A673 (cell line): ENCODE results near the gene TGM2.

ENCODE experiments used
- CTCF ChIP-seq: fragments of 300-800, 200-600 bp; sonication (generic); conservative IDR thresholded peaks from 2 replicates; pipeline ENCODE4 v1.5.1; 2017; ENCODE audit warnings: low read depth, mild to moderate bottlenecking, antibody characterized with exemption, low read length, moderate library complexity, mixed read lengths
- EZH2 ChIP-seq: fragments of 200-600 bp; sonication (generic); IDR thresholded peaks from 2 replicates; pipeline ENCODE4 v1.6.1; 2017; ENCODE audit warnings: borderline replicate concordance, low read depth, mild to moderate bottlenecking, mixed read lengths, antibody characterized with exemption, low read length; ENCODE audit not compliant: poor library complexity, severe bottlenecking

- TF ChIP-seq EZH2 (no peak), CTCF (no peak)
Measured at GRCh38 chr20:38133680-38134426, 31.2 kb downstream of the TGM2 start.
